SK-N-SH (cell line): ENCODE data around the gene ESPL1.

Experiments used
- SIN3A ChIP-seq: IDR thresholded peaks from 2 replicates; pipeline ENCODE4 v1.6.1; 2012; ENCODE audit warnings: low read depth, mild to moderate bottlenecking, low read length, moderate library complexity, borderline replicate concordance
- TF ChIP-seq, protein P1 (sequence below): fragments of 150-350 bp; IDR thresholded peaks from 2 replicates; pipeline ENCODE4 v1.6.1; 2016; ENCODE audit warnings: mild to moderate bottlenecking, low read depth, low read length
- TF ChIP-seq, protein P2 (sequence below): fragments of 200-600 bp; sonication (generic); IDR thresholded peaks from 2 replicates; pipeline ENCODE4 v1.6.1; 2017; ENCODE audit warnings: antibody characterized with exemption, mild to moderate bottlenecking, moderate library complexity

DNA sequence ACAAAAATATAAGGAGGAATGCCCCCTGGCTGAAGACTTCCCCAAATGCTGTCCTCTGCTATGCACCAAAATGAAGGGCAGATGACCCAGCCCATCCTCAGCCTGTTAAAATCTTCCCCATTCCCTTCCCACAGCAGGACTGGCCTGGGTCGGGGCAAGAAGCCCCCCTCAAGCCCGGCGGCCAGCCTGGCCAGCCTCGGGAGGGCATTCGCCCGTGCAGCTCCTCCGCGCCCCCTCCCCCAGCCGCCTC is 36.5 kb upstream of the ESPL1 start:
- TF ChIP-seq, protein P1, sequence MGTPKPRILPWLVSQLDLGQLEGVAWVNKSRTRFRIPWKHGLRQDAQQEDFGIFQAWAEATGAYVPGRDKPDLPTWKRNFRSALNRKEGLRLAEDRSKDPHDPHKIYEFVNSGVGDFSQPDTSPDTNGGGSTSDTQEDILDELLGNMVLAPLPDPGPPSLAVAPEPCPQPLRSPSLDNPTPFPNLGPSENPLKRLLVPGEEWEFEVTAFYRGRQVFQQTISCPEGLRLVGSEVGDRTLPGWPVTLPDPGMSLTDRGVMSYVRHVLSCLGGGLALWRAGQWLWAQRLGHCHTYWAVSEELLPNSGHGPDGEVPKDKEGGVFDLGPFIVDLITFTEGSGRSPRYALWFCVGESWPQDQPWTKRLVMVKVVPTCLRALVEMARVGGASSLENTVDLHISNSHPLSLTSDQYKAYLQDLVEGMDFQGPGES: no peak
- TF ChIP-seq, protein P2, sequence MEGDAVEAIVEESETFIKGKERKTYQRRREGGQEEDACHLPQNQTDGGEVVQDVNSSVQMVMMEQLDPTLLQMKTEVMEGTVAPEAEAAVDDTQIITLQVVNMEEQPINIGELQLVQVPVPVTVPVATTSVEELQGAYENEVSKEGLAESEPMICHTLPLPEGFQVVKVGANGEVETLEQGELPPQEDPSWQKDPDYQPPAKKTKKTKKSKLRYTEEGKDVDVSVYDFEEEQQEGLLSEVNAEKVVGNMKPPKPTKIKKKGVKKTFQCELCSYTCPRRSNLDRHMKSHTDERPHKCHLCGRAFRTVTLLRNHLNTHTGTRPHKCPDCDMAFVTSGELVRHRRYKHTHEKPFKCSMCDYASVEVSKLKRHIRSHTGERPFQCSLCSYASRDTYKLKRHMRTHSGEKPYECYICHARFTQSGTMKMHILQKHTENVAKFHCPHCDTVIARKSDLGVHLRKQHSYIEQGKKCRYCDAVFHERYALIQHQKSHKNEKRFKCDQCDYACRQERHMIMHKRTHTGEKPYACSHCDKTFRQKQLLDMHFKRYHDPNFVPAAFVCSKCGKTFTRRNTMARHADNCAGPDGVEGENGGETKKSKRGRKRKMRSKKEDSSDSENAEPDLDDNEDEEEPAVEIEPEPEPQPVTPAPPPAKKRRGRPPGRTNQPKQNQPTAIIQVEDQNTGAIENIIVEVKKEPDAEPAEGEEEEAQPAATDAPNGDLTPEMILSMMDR: no peak
- no peak for TF ChIP-seq SIN3A
